HG03575 (cell line): Measurements from ENCODE around the gene USH2A.

Experiments
- ATAC-seq: cut with Tn5 transposase; IDR thresholded peaks from one replicate; pipeline ENCODE4 v1.9.1; 2021; ENCODE audit not compliant: unreplicated experiment, insufficient number of reproducible peaks, low FRiP score; ENCODE audit errors: extremely low read depth

USH2A gene

GRCh38 chr1:215923129-215923824, 500.0 kb downstream of the USH2A start:
- ATAC-seq = no peak

- ATAC-seq = no peak
These were observed 511.8 kb downstream of the USH2A start for GRCh38 chr1:215911406-215911968.

DNA sequence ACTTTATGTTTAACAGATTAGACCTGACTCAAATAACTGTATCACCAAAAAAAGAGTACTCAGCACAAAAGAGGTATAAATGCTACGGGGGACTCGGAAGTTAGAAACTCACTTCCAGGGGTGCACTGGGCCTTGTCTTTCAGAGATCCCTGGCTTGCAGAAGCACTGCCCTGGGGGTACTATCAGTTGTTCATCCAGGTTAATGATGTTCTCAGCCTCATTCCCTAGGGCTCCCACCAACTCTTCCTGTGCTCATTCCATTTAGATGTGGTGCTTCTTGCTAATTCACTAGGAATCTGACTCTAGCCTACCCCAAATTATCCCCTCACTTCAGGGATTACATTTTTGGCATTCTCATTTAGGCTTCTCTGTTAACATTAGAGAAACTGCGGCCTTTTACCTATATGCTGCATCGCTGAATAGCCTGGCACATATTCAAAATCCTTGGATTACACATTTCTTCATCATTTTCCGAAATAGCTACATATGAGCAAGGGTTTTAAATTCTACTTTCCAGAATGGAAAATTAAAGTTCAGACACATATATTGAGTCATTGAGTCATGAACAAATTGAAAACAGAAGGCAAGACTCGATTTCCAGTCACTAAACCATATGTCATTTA, 517.6 kb downstream of the USH2A start:
- no peak for ATAC-seq

GRCh38 chr1:215900684-215901083, 522.6 kb downstream of the USH2A start:
- ATAC-seq = no peak

- ATAC-seq = no peak
These were observed 523.3 kb downstream of the USH2A start for GRCh38 chr1:215899901-215900300.

GRCh38 chr1:215895893-215896292, 527.4 kb downstream of the USH2A start:
- no peak for ATAC-seq

- no peak for ATAC-seq
These were observed 528.0 kb downstream of the USH2A start for GRCh38 chr1:215895276-215895675.

DNA sequence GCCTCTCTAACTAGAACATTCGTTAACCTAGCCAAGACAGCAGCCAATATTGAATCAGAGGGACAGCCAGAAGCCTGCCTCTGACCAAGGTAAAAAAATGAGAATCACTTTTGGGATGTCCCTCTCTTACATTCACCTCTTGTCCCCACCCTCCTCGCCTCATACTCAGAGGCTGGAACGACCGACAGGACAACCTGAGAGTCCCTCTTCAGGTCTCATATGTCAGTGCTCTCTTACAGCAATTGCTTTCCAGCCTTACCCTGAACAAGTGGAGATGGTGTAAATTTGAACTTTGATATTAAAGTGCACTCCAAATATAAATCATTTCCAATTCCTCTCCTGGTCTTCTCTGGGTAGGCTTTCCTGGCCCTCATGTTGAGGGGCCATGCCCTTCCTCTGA, 528.6 kb downstream of the USH2A start:
- no peak for ATAC-seq

DNA sequence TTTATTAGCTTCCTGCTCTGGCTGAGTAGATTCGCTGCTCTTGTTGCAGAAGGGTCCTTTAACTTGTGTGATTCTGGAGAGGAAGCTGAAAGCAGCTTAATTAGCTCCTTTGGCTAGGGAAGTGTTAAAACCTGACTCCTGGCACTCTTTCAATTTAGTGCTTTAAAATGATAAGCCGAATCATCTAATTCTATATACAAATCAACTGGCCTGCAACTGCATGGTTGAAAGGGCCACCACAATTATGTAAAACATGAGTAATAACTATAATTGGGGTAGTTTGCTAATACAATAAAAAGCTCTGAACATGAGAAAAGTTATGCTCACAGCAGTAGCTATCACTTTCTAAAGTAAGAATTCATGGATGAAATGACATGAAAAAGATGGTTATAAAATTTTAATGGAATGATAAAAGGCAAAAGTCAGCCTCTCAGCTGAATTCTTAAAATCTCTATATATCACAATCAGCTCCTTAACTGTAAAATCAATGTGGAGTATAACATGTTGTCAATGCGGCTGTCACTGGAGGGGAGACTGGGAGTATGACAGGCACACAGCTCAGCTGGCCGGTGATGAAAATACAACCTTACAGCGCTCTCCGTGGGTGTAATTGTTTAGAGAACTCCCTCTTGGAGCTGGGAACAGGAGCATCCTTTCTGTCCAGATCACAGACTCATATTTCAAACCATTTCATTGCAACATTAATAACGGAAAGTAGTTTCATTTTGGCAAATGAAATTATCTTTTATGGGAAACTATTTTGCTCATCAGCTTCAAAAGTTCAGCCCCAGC, 531.8 kb downstream of the USH2A start:
- no peak for ATAC-seq

GRCh38 chr1:215890438-215890837, 532.8 kb downstream of the USH2A start:
- peak; percentile 63 for ATAC-seq

- no peak for ATAC-seq
These were observed 533.4 kb downstream of the USH2A start for GRCh38 chr1:215889871-215890270.

- ATAC-seq = no peak
These were observed 535.1 kb downstream of the USH2A start for GRCh38 chr1:215888159-215888558.

DNA sequence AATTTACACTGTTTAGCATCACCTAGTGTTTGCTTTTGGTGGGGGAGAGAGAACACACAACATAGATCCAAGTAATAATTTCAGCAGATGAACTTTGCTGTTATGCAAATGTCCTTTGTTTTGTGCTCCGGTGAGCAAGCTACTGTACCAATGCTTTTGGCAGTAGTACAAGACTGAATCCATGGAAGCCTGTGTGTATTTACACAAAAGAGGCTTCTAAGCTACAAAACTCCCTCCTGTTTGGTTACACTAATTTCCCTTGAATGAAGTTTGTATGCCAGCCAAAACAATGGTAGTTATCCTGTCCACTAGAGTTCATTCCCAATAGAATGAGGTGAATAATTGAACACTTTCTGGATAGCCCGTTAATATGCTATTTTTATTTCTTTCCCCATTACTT, 535.6 kb downstream of the USH2A start:
- ATAC-seq = no peak

DNA sequence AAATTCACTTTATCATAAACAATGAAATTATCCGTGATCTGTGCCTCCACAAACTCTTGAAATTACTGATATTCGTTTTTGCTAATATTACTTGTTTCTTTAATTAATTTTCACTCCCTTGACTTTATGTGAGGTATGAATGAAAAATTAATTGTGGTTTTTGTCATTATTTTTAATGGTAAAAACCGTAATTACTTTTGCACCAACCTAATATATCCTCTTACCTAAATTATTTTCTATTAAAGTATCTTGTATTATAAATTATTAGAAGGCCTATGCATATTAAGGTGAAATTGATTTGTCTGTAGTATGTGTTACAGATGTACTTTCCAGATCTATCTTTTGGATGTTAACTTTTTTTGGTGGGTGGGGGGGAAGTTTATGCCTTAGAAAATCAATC, 540.2 kb downstream of the USH2A start:
- no peak for ATAC-seq

DNA sequence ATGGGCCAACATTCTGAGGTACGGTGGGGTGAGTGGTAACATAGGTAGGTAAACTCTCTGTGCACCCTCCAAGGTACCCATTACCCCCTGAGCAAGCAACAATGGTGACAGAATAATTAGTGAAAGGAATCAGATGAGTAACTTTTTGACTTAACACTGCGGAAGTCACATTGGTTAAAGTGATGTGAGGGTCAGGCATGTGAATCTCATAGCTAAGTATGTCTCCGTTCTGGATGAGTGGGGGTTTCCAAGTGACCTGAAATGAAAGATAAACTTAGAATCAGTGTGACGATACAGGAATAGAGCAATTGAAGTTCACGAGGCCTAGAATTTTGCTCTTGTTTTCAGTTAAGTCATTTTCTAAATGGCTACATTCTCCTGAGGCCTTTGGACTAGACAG, 544.4 kb downstream of the USH2A start:
- no peak for ATAC-seq

DNA sequence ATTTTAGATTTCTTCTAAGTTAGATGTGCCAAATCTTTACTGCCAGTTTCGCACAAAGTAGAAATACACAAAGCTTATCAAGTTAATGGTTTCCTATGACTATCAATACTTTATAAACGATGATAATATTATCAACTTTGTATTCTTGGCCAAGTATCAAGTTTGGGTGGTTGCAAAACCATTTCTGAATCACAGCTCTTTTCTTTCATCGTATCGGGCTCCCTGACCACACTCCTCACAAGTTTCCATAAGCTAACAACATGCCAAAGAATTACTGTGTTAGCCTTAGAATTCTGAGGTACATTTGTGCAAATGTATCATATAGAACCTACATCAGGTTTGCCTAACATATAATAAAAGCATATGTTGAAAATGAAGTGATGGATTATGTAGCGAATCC, 545.1 kb downstream of the USH2A start:
- no peak for ATAC-seq

- no peak for ATAC-seq
These were observed 545.7 kb downstream of the USH2A start for GRCh38 chr1:215877452-215877951.

GRCh38 chr1:215875712-215876111, 547.5 kb downstream of the USH2A start:
- ATAC-seq = no peak

DNA sequence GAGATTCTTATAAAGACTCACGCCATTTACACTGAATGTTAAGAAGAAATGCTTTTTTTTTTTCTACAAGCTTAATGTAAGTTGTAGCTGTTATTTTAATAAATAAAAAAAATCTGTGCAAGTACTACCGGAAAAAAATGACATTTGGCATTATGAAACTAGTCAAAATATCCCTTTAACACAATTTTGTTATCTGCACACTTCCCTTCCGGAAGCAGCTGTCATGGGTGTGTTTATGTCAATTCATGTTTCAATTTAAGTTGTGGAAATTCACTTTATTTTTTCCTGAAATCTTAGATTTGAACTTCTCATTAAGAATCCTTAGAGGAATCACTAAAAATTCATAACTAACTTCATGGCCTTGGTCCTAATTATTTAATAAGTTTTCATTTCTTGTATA, 548.0 kb downstream of the USH2A start:
- ATAC-seq = no peak

DNA sequence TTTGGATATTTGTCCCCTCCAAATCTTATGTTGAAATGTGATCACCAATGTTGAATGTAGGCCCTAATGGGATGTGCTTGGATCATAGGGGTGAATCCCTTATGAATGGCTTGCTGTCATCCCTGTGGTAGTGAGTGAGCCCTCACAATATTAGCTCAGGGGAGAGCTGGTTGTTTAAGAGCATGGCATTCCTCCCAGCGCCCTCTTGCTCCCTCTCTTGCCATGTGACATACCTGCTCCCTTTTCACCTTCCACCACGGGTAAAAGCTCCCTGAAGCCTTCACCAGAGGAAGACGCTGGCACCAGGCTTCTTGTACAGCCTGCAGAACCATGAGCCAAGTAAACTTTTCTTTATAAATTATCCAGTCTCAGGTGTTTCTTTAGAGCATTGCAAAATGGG, 550.6 kb downstream of the USH2A start:
- no peak for ATAC-seq
